IMR-90 (cell line): ENCODE measurements around the gene SNRNP70. TPM values are rescaled to one million over a fixed set of nuclear protein-coding genes. Genes with fewer than 3 reads are reported as not detected.

ENCODE experiments used
- ATAC-seq: fragments of 200-7000 bp; cut with Tn5 transposase; 2 replicates; pipeline ENCODE4 v1.9.1; 2020; ENCODE audit warnings: low read depth, mild to moderate bottlenecking, moderate library complexity
- BruUV-seq: library from RNA; stranded (reverse); fragments of 400-500 nt; replicated peaks from 2 replicates; lab custom pipeline; 2021; lab: Mats Ljungman, UMichigan
- CTCF ChIA-PET: fragments of 300-600 bp; formaldehyde crosslinking; extraction: SDS; loops from one replicate; lab custom pipeline; 2021; ENCODE audit warnings: antibody characterized with exemption; lab: Yijun Ruan, JAX
- POLR2A ChIA-PET: fragments of 300-600 bp; sonication (Branson Sonifier 250); formaldehyde crosslinking; loops from one replicate; lab custom pipeline; 2022; ENCODE audit warnings: antibody characterized with exemption; ENCODE audit not compliant: unreplicated experiment; lab: Charles Lee
- DNase-seq: peaks from one replicate; pipeline ENCODE4 v3.0.0; 2013
- H2AFZ ChIP-seq: replicated peaks from 2 replicates; pipeline ENCODE3; 2013; ENCODE audit warnings: low read length, mild to moderate bottlenecking; ENCODE audit not compliant: poor library complexity
- H2AK5ac ChIP-seq: 2 replicates; pipeline ENCODE4 v1.6.1; 2013; ENCODE audit warnings: low read depth, low read length, inconsistent platforms
- H2AK9ac ChIP-seq: replicated peaks from 2 replicates; pipeline ENCODE3; 2013; ENCODE audit warnings: mild to moderate bottlenecking, low read depth, low read length, moderate library complexity; ENCODE audit not compliant: poor library complexity
- H2BK120ac ChIP-seq: 2 replicates; pipeline ENCODE4 v1.6.1; 2013; ENCODE audit warnings: low read depth, low read length, inconsistent platforms
- H2BK15ac ChIP-seq: 3 replicates; pipeline ENCODE4 v1.6.1; 2013; ENCODE audit warnings: low read depth, low read length, inconsistent platforms
- H2BK20ac ChIP-seq: 2 replicates; pipeline ENCODE4 v1.6.1; 2013; ENCODE audit warnings: low read depth, mild to moderate bottlenecking, inconsistent platforms, low read length, moderate library complexity
- H2BK5ac ChIP-seq: 2 replicates; pipeline ENCODE4 v1.6.1; 2013; ENCODE audit warnings: mild to moderate bottlenecking, low read depth, low read length, inconsistent platforms; ENCODE audit not compliant: poor library complexity, severe bottlenecking
- H3K14ac ChIP-seq: replicated peaks from 2 replicates; pipeline ENCODE4 v1.6.1; 2013; ENCODE audit warnings: low read depth, low read length, inconsistent platforms
- H3K18ac ChIP-seq: 2 replicates; pipeline ENCODE4 v1.6.1; 2013; ENCODE audit warnings: low read depth, low read length, control low read depth
- H3K23ac ChIP-seq: 2 replicates; pipeline ENCODE4 v1.6.1; 2013; ENCODE audit warnings: low read depth, low read length, inconsistent platforms
- H3K27ac ChIP-seq: 2 replicates; pipeline ENCODE4 v1.5.1; 2013; ENCODE audit warnings: mild to moderate bottlenecking, control low read depth, low read length; ENCODE audit not compliant: insufficient read depth
- H3K27me3 ChIP-seq: 2 replicates; pipeline ENCODE4 v1.6.1; 2013; ENCODE audit warnings: low read length; ENCODE audit not compliant: control insufficient read depth, insufficient read depth
- H3K36me3 ChIP-seq: 2 replicates; pipeline ENCODE4 v1.6.1; 2013; ENCODE audit warnings: low read length, mixed read lengths; ENCODE audit not compliant: control insufficient read depth, insufficient read depth
- H3K4ac ChIP-seq: 2 replicates; pipeline ENCODE4 v1.6.1; 2013; ENCODE audit warnings: low read depth, low read length, inconsistent platforms
- H3K4me1 ChIP-seq: 2 replicates; pipeline ENCODE4 v1.6.1; 2013; ENCODE audit warnings: low read length, mixed read lengths; ENCODE audit not compliant: control insufficient read depth, insufficient read depth
- H3K4me2 ChIP-seq: 2 replicates; pipeline ENCODE4 v1.6.1; 2013; ENCODE audit warnings: low read depth, mild to moderate bottlenecking, control low read depth, low read length, moderate library complexity
- H3K4me3 ChIP-seq: 2 replicates; pipeline ENCODE4 v1.5.1; 2013; ENCODE audit warnings: low read depth, mild to moderate bottlenecking, control low read depth, low read length, moderate library complexity; ENCODE audit not compliant: insufficient read depth
- H3K56ac ChIP-seq: 2 replicates; pipeline ENCODE4 v1.6.1; 2013; ENCODE audit warnings: low read length, inconsistent platforms; ENCODE audit not compliant: insufficient read depth; ENCODE audit errors: extremely low read depth
- H3K79me1 ChIP-seq, 2 experiments: 2 replicates each; pipeline ENCODE4 v1.6.1; 2013; ENCODE audit warnings: low read length in 2 of 2, inconsistent platforms in 1 of 2, low read depth in 1 of 2
- H3K9ac ChIP-seq: 2 replicates; pipeline ENCODE4 v1.6.1; 2013; ENCODE audit warnings: low read depth, low read length, control low read depth
- H3K9me1 ChIP-seq: 2 replicates; pipeline ENCODE4 v1.6.1; 2013; ENCODE audit warnings: low read length, inconsistent platforms; ENCODE audit not compliant: insufficient read depth
- H3K9me3 ChIP-seq: 2 replicates; pipeline ENCODE4 v1.6.1; 2013; ENCODE audit warnings: low read length; ENCODE audit not compliant: control insufficient read depth, insufficient read depth
- H4K20me1 ChIP-seq: 2 replicates; pipeline ENCODE4 v1.6.1; 2013; ENCODE audit warnings: low read length, inconsistent platforms; ENCODE audit not compliant: insufficient read depth
- H4K5ac ChIP-seq: 2 replicates; pipeline ENCODE4 v1.6.1; 2013; ENCODE audit warnings: mild to moderate bottlenecking, low read depth, low read length, control low read depth
- H4K8ac ChIP-seq, 2 experiments: 2 replicates each; pipeline ENCODE4 v1.6.1; 2013; ENCODE audit warnings: low read depth in 2 of 2, low read length in 2 of 2, control low read depth in 1 of 2, inconsistent platforms in 1 of 2
- H4K91ac ChIP-seq: 2 replicates; pipeline ENCODE4 v1.6.1; 2013; ENCODE audit warnings: low read depth, low read length, inconsistent platforms; ENCODE audit not compliant: insufficient read depth
- BHLHE40 ChIP-seq: fragments of 150-350 bp; IDR thresholded peaks from 2 replicates; pipeline ENCODE4 v1.6.1; 2016; ENCODE audit warnings: mild to moderate bottlenecking, low read depth, low read length
- CEBPB ChIP-seq: IDR thresholded peaks from 2 replicates; pipeline ENCODE4 v1.6.1; 2012; ENCODE audit warnings: low read depth, low read length, improper control_type of control experiment
- CHD1 ChIP-seq: IDR thresholded peaks from 2 replicates; pipeline ENCODE4 v1.6.1; 2012; ENCODE audit warnings: low read depth, low read length, improper control_type of control experiment
- FOS ChIP-seq: fragments of 150-350 bp; IDR thresholded peaks from 2 replicates; pipeline ENCODE4 v1.6.1; 2016; ENCODE audit warnings: low read depth, low read length
- MAFK ChIP-seq: IDR thresholded peaks from 2 replicates; pipeline ENCODE4 v1.6.1; 2012; ENCODE audit warnings: low read depth, low read length, improper control_type of control experiment
- MAZ ChIP-seq: IDR thresholded peaks from 2 replicates; pipeline ENCODE4 v1.6.1; 2012; ENCODE audit warnings: low read depth, mild to moderate bottlenecking, low read length, improper control_type of control experiment, moderate library complexity, borderline replicate concordance
- MXI1 ChIP-seq: IDR thresholded peaks from 2 replicates; pipeline ENCODE4 v1.6.1; 2012; ENCODE audit warnings: low read depth, mild to moderate bottlenecking, low read length, moderate library complexity, borderline replicate concordance
- NFE2L2 ChIP-seq: fragments of 150-350 bp; IDR thresholded peaks from 2 replicates; pipeline ENCODE4 v1.6.1; 2016; ENCODE audit warnings: low read depth, mild to moderate bottlenecking, low read length
- POLR2A ChIP-seq: IDR thresholded peaks from 2 replicates; pipeline ENCODE4 v1.6.1; 2012; ENCODE audit warnings: mild to moderate bottlenecking, low read depth, low read length
- RAD21 ChIP-seq: IDR thresholded peaks from 2 replicates; pipeline ENCODE4 v1.6.1; 2012; ENCODE audit warnings: low read length, improper control_type of control experiment
- RCOR1 ChIP-seq: IDR thresholded peaks from 2 replicates; pipeline ENCODE4 v1.6.1; 2012; ENCODE audit warnings: mild to moderate bottlenecking, low read length, improper control_type of control experiment; ENCODE audit not compliant: insufficient replicate concordance
- RFX5 ChIP-seq: IDR thresholded peaks from 2 replicates; pipeline ENCODE4 v1.8.0; 2012; ENCODE audit warnings: low read depth, mild to moderate bottlenecking, low read length, moderate library complexity
- SMC3 ChIP-seq: fragments of 150-350 bp; IDR thresholded peaks from 2 replicates; pipeline ENCODE4 v1.6.1; 2016; ENCODE audit warnings: low read depth, mild to moderate bottlenecking, antibody characterized with exemption, low read length, moderate library complexity
- WGBS, 2 experiments: methylation state at CpG; one replicate each; pipeline versions ENCODE4 v1.1.5 to v1.1.7; 2013; ENCODE audit warnings: missing lambda C conversion rate in 2 of 2; ENCODE audit not compliant: insufficient read length in 1 of 2; ENCODE audit errors: extremely low coverage in 2 of 2; 5-methylcytosine and 5-hydroxymethylcytosine counted together
- dilution Hi-C: fragments of 300-500 bp; cut with HindIII; formaldehyde crosslinking; loops from one replicate; pipeline ENCODE4 v1.14.3; 2018; ENCODE audit warnings: low sequenced_read_pairs; ENCODE audit not compliant: unreplicated experiment
- in situ Hi-C: fragments of 300-500 bp; cut with MboI; formaldehyde crosslinking; loops from 3 replicates; pipeline ENCODE4 v1.14.3; 2019; ENCODE audit warnings: low sequenced_read_pairs, inconsistent platforms, mixed read lengths
- intact Hi-C: fragments of 100-400 bp; cut with micrococcal nuclease; formaldehyde crosslinking; loops from 2 replicates; pipeline ENCODE4 v1.10.0; 2022
- polyA plus RNA-seq, 3 experiments: library from polyadenylated mRNA; depleted of rRNA; stranded (reverse); fragments of >200 nt; gene quantifications; 2 replicates each; pipeline ENCODE4 v1.2.3, GENCODE V29; 2012; ENCODE audit warnings: low replicate concordance in 1 of 3
- total RNA-seq: library from RNA; depleted of rRNA; stranded (reverse); fragments of >200 nt; gene quantifications from 2 replicates; pipeline ENCODE4 v1.2.3, GENCODE V29; 2012
- TF ChIP-seq, protein P1 (sequence below): fragments of 150-350 bp; IDR thresholded peaks from 2 replicates; pipeline ENCODE4 v1.6.1; 2016; ENCODE audit warnings: low read depth, mild to moderate bottlenecking, low read length, moderate library complexity, borderline replicate concordance
- TF ChIP-seq, protein P2 (sequence below): conservative IDR thresholded peaks from 2 replicates; pipeline ENCODE4 v1.5.1; 2012; ENCODE audit warnings: mild to moderate bottlenecking, low read depth, low read length, improper control_type of control experiment
- TF ChIP-seq, protein P3 (sequence below): fragments of 150-350 bp; IDR thresholded peaks from 2 replicates; pipeline ENCODE4 v1.6.1; 2017; ENCODE audit warnings: mild to moderate bottlenecking, antibody characterized with exemption, low read length, low read depth

Gene SNRNP70
- total and polyA plus RNA-seq, 2 of the 4 experiments (the other 2 are of a cell fraction): 72.8 to 200 TPM

GRCh38 chr19:49130325-49130724 lies 45.1 kb downstream of the SNRNP70 start:
- no TSS peak for BruUV-seq
- Histone ChIP-seq H2AK5ac (no peak overlapping the region), H3K23ac (no peak overlapping the region), H3K27me3 (no peaks in the 10 kb centered on the region; the same call in 1 of the 2 replicates), H3K4me3 (no peak overlapping the region), H2BK5ac (no peak overlapping the region), H4K20me1 (no peaks in the 10 kb centered on the region; the same call in 1 of the 2 replicates), H4K91ac (no peak overlapping the region), H3K14ac (no peak overlapping the region), H4K5ac (no peak overlapping the region), H3K4me2 (no peak overlapping the region), H3K4me1 (peaks cover 5% of the 10 kb centered on the region; the same call in 1 of the 2 replicates), H2AFZ (no peak overlapping the region), H2BK20ac (no peak overlapping the region), H2AK9ac (no peak overlapping the region), H3K27ac (no peak overlapping the region), H3K9ac (no peak overlapping the region), H3K18ac (no peak overlapping the region), H3K79me1 (no peaks in the 10 kb centered on the region), H3K4ac (no peak overlapping the region), H3K9me1 (peaks cover 7% of the 10 kb centered on the region; the same call in 1 of the 2 replicates), H3K36me3 (no peaks in the 10 kb centered on the region), H3K9me3 (no peaks in the 10 kb centered on the region), H4K8ac (no peak overlapping the region), H2BK120ac (no peak overlapping the region), H3K56ac (no peak overlapping the region), H2BK15ac (no peak overlapping the region)
- intact Hi-C loops: no loop called here
- in situ Hi-C loops: no loop called here
- POLR2A ChIA-PET: no interaction called here
- no peak for DNase-seq
- TF ChIP-seq RFX5: no peak
- no peak for TF ChIP-seq CHD1
- no peak for TF ChIP-seq SMC3
- TF ChIP-seq POLR2A: no peak
- TF ChIP-seq RAD21: no peak
- TF ChIP-seq FOS: no peak
- no peak for TF ChIP-seq RCOR1
- TF ChIP-seq CEBPB: no peak
- TF ChIP-seq, protein P1, sequence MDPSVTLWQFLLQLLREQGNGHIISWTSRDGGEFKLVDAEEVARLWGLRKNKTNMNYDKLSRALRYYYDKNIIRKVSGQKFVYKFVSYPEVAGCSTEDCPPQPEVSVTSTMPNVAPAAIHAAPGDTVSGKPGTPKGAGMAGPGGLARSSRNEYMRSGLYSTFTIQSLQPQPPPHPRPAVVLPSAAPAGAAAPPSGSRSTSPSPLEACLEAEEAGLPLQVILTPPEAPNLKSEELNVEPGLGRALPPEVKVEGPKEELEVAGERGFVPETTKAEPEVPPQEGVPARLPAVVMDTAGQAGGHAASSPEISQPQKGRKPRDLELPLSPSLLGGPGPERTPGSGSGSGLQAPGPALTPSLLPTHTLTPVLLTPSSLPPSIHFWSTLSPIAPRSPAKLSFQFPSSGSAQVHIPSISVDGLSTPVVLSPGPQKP: no peak
- TF ChIP-seq, protein P2, sequence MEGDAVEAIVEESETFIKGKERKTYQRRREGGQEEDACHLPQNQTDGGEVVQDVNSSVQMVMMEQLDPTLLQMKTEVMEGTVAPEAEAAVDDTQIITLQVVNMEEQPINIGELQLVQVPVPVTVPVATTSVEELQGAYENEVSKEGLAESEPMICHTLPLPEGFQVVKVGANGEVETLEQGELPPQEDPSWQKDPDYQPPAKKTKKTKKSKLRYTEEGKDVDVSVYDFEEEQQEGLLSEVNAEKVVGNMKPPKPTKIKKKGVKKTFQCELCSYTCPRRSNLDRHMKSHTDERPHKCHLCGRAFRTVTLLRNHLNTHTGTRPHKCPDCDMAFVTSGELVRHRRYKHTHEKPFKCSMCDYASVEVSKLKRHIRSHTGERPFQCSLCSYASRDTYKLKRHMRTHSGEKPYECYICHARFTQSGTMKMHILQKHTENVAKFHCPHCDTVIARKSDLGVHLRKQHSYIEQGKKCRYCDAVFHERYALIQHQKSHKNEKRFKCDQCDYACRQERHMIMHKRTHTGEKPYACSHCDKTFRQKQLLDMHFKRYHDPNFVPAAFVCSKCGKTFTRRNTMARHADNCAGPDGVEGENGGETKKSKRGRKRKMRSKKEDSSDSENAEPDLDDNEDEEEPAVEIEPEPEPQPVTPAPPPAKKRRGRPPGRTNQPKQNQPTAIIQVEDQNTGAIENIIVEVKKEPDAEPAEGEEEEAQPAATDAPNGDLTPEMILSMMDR: no peak
- TF ChIP-seq, protein P3, sequence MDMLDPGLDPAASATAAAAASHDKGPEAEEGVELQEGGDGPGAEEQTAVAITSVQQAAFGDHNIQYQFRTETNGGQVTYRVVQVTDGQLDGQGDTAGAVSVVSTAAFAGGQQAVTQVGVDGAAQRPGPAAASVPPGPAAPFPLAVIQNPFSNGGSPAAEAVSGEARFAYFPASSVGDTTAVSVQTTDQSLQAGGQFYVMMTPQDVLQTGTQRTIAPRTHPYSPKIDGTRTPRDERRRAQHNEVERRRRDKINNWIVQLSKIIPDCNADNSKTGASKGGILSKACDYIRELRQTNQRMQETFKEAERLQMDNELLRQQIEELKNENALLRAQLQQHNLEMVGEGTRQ: no peak
- no peak for TF ChIP-seq NFE2L2
- no peak for TF ChIP-seq MXI1
- TF ChIP-seq MAZ: no peak
- TF ChIP-seq BHLHE40: no peak
- TF ChIP-seq MAFK: no peak
- 94% methylated on average over 11 of the region's 24 CpGs; no CpG with 5 or more reads in 1 of the 2 experiments for WGBS, 2 experiments
- dilution Hi-C loops: no loop called here
- CTCF ChIA-PET: no interaction called here
- no peak for ATAC-seq
